ENCODE results near the gene FAM83D.
A peak's percentile ranks its signal among the peaks of the same experiment; 100 is the strongest.

Gene FAM83D

GRCh38 chr20:38962928-38963401 is 36.7 kb downstream of the FAM83D start:
- Histone ChIP-seq H3K9ac (ENCODE audit: low read length) (peak overlapping the region; percentile 43), H3K4me1 (ENCODE audit: control insufficient read depth, insufficient read depth, low read length) (peaks cover 6% of the 10 kb centered on the region), H3K27me3 (ENCODE audit: control insufficient read depth, insufficient read depth, low read length) (no peaks in the 10 kb centered on the region), H3K27ac (ENCODE audit: low read depth, low read length) (peak overlapping the region; percentile 89), H3K36me3 (ENCODE audit: control insufficient read depth, insufficient read depth, low read length) (no peaks in the 10 kb centered on the region), H3K4me3 (ENCODE audit: low read length) (peak overlapping the region; percentile 83)

- Histone ChIP-seq H3K4me3 (ENCODE audit: low read length) (no peak overlapping the region), H3K4me1 (ENCODE audit: control insufficient read depth, insufficient read depth, low read length) (peaks cover 6% of the 10 kb centered on the region), H3K27me3 (ENCODE audit: control insufficient read depth, insufficient read depth, low read length) (no peaks in the 10 kb centered on the region), H3K36me3 (ENCODE audit: control insufficient read depth, insufficient read depth, low read length) (no peaks in the 10 kb centered on the region), H3K9ac (ENCODE audit: low read length) (no peak overlapping the region), H3K27ac (ENCODE audit: low read depth, low read length) (no peak overlapping the region)
Observed at GRCh38 chr20:38963745-38964144, 37.5 kb downstream of the FAM83D start.

- Histone ChIP-seq H3K9ac (ENCODE audit: low read length) (no peak overlapping the region), H3K27me3 (ENCODE audit: control insufficient read depth, insufficient read depth, low read length) (no peaks in the 10 kb centered on the region), H3K36me3 (ENCODE audit: control insufficient read depth, insufficient read depth, low read length) (no peaks in the 10 kb centered on the region), H3K27ac (ENCODE audit: low read depth, low read length) (no peak overlapping the region), H3K4me1 (ENCODE audit: control insufficient read depth, insufficient read depth, low read length) (peaks cover 6% of the 10 kb centered on the region), H3K4me3 (ENCODE audit: low read length) (no peak overlapping the region)
Observed at GRCh38 chr20:38965264-38965663, 39.0 kb downstream of the FAM83D start.

- Histone ChIP-seq H3K4me3 (ENCODE audit: low read length) (no peak overlapping the region), H3K27ac (ENCODE audit: low read depth, low read length) (peak overlapping the region; percentile 50), H3K9ac (ENCODE audit: low read length) (no peak overlapping the region), H3K27me3 (ENCODE audit: control insufficient read depth, insufficient read depth, low read length) (no peaks in the 10 kb centered on the region), H3K4me1 (ENCODE audit: control insufficient read depth, insufficient read depth, low read length) (peaks cover 2% of the 10 kb centered on the region), H3K36me3 (ENCODE audit: control insufficient read depth, insufficient read depth, low read length) (no peaks in the 10 kb centered on the region)
Observed at GRCh38 chr20:38968090-38968489, 41.9 kb downstream of the FAM83D start.

- H3K27me3 ChIP-seq (ENCODE audit: control insufficient read depth, insufficient read depth, low read length), result no peaks in the 10 kb centered on the region
- no peaks in the 10 kb centered on the region for H3K4me1 ChIP-seq (ENCODE audit: control insufficient read depth, insufficient read depth, low read length)
- H3K4me3 ChIP-seq (ENCODE audit: low read length), result no peak overlapping the region
- peak overlapping the region; percentile 63 for H3K27ac ChIP-seq (ENCODE audit: low read depth, low read length)
- H3K9ac ChIP-seq (ENCODE audit: low read length), result no peak overlapping the region
- H3K36me3 ChIP-seq (ENCODE audit: control insufficient read depth, insufficient read depth, low read length), result no peaks in the 10 kb centered on the region
Observed at GRCh38 chr20:38969708-38970107, 43.5 kb downstream of the FAM83D start.

GRCh38 chr20:38970302-38970701 is 44.1 kb downstream of the FAM83D start:
- no peaks in the 10 kb centered on the region for H3K36me3 ChIP-seq (ENCODE audit: control insufficient read depth, insufficient read depth, low read length)
- no peak overlapping the region for H3K9ac ChIP-seq (ENCODE audit: low read length)
- H3K4me3 ChIP-seq (ENCODE audit: low read length), result no peak overlapping the region
- peak overlapping the region; percentile 63 for H3K27ac ChIP-seq (ENCODE audit: low read depth, low read length)
- H3K4me1 ChIP-seq (ENCODE audit: control insufficient read depth, insufficient read depth, low read length), result no peaks in the 10 kb centered on the region
- no peaks in the 10 kb centered on the region for H3K27me3 ChIP-seq (ENCODE audit: control insufficient read depth, insufficient read depth, low read length)

- H3K36me3 ChIP-seq (ENCODE audit: control insufficient read depth, insufficient read depth, low read length), result no peaks in the 10 kb centered on the region
- peak overlapping the region; percentile 6 for H3K27ac ChIP-seq (ENCODE audit: low read depth, low read length)
- H3K27me3 ChIP-seq (ENCODE audit: control insufficient read depth, insufficient read depth, low read length), result no peaks in the 10 kb centered on the region
- no peak overlapping the region for H3K4me3 ChIP-seq (ENCODE audit: low read length)
- H3K9ac ChIP-seq (ENCODE audit: low read length), result no peak overlapping the region
- no peaks in the 10 kb centered on the region for H3K4me1 ChIP-seq (ENCODE audit: control insufficient read depth, insufficient read depth, low read length)
Observed at GRCh38 chr20:38973107-38973506, 46.9 kb downstream of the FAM83D start.

- Histone ChIP-seq H3K4me3 (ENCODE audit: low read length) (no peak overlapping the region), H3K4me1 (ENCODE audit: control insufficient read depth, insufficient read depth, low read length) (no peaks in the 10 kb centered on the region), H3K9ac (ENCODE audit: low read length) (no peak overlapping the region), H3K36me3 (ENCODE audit: control insufficient read depth, insufficient read depth, low read length) (no peaks in the 10 kb centered on the region), H3K27me3 (ENCODE audit: control insufficient read depth, insufficient read depth, low read length) (no peaks in the 10 kb centered on the region), H3K27ac (ENCODE audit: low read depth, low read length) (no peak overlapping the region)
Observed at GRCh38 chr20:38973645-38974044, 47.4 kb downstream of the FAM83D start.

GRCh38 chr20:38975539-38976120 is 49.4 kb downstream of the FAM83D start:
- no peak overlapping the region for H3K27ac ChIP-seq (ENCODE audit: low read depth, low read length)
- no peak overlapping the region for H3K4me3 ChIP-seq (ENCODE audit: low read length)
- no peaks in the 10 kb centered on the region for H3K36me3 ChIP-seq (ENCODE audit: control insufficient read depth, insufficient read depth, low read length)
- H3K9ac ChIP-seq (ENCODE audit: low read length), result no peak overlapping the region
- no peaks in the 10 kb centered on the region for H3K4me1 ChIP-seq (ENCODE audit: control insufficient read depth, insufficient read depth, low read length)
- H3K27me3 ChIP-seq (ENCODE audit: control insufficient read depth, insufficient read depth, low read length), result no peaks in the 10 kb centered on the region

- H3K4me3 ChIP-seq (ENCODE audit: low read length), result no peak overlapping the region
- H3K27ac ChIP-seq (ENCODE audit: low read depth, low read length), result no peak overlapping the region
- H3K36me3 ChIP-seq (ENCODE audit: control insufficient read depth, insufficient read depth, low read length), result no peaks in the 10 kb centered on the region
- H3K9ac ChIP-seq (ENCODE audit: low read length), result no peak overlapping the region
- no peaks in the 10 kb centered on the region for H3K4me1 ChIP-seq (ENCODE audit: control insufficient read depth, insufficient read depth, low read length)
- H3K27me3 ChIP-seq (ENCODE audit: control insufficient read depth, insufficient read depth, low read length), result no peaks in the 10 kb centered on the region
Observed at GRCh38 chr20:38979434-38979833, 53.2 kb downstream of the FAM83D start.

GRCh38 chr20:38979842-38980241 is 53.6 kb downstream of the FAM83D start:
- H3K27ac ChIP-seq (ENCODE audit: low read depth, low read length), result no peak overlapping the region
- H3K4me3 ChIP-seq (ENCODE audit: low read length), result no peak overlapping the region
- H3K27me3 ChIP-seq (ENCODE audit: control insufficient read depth, insufficient read depth, low read length), result no peaks in the 10 kb centered on the region
- H3K36me3 ChIP-seq (ENCODE audit: control insufficient read depth, insufficient read depth, low read length), result no peaks in the 10 kb centered on the region
- H3K4me1 ChIP-seq (ENCODE audit: control insufficient read depth, insufficient read depth, low read length), result no peaks in the 10 kb centered on the region
- H3K9ac ChIP-seq (ENCODE audit: low read length), result no peak overlapping the region

- no peak overlapping the region for H3K4me3 ChIP-seq (ENCODE audit: low read length)
- no peaks in the 10 kb centered on the region for H3K36me3 ChIP-seq (ENCODE audit: control insufficient read depth, insufficient read depth, low read length)
- H3K4me1 ChIP-seq (ENCODE audit: control insufficient read depth, insufficient read depth, low read length), result peaks cover 4% of the 10 kb centered on the region
- H3K27ac ChIP-seq (ENCODE audit: low read depth, low read length), result no peak overlapping the region
- no peaks in the 10 kb centered on the region for H3K27me3 ChIP-seq (ENCODE audit: control insufficient read depth, insufficient read depth, low read length)
- H3K9ac ChIP-seq (ENCODE audit: low read length), result no peak overlapping the region
Observed at GRCh38 chr20:38982291-38982690, 56.1 kb downstream of the FAM83D start.

- Histone ChIP-seq H3K36me3 (ENCODE audit: control insufficient read depth, insufficient read depth, low read length) (no peaks in the 10 kb centered on the region), H3K9ac (ENCODE audit: low read length) (no peak overlapping the region), H3K4me3 (ENCODE audit: low read length) (no peak overlapping the region), H3K27me3 (ENCODE audit: control insufficient read depth, insufficient read depth, low read length) (no peaks in the 10 kb centered on the region), H3K4me1 (ENCODE audit: control insufficient read depth, insufficient read depth, low read length) (peaks cover 4% of the 10 kb centered on the region), H3K27ac (ENCODE audit: low read depth, low read length) (peak overlapping the region; percentile 11)
Observed at GRCh38 chr20:38985060-38985459, 58.8 kb downstream of the FAM83D start.

Data from rectal smooth muscle tissue (tissue), 1 donor.